ENCODE measurements around the gene PYGB. TPM values are rescaled to one million over a fixed set of nuclear protein-coding genes. Genes with fewer than 3 reads are reported as not detected.

The PYGB gene
- total RNA-seq, 2 donors from 2014 or later, result 231 to 261 TPM

- H3K4me1 ChIP-seq (replicated peaks), result peaks cover 7% of the 10 kb centered on the region
- DNase-seq (ENCODE audit: low spot score), result no peak
- no peaks in the 10 kb centered on the region for H3K27me3 ChIP-seq (replicated peaks; ENCODE audit: insufficient read depth)
- intact Hi-C loops (cut with DNase I), result no loop called here
- no peaks in the 10 kb centered on the region for H3K9me3 ChIP-seq
- TF ChIP-seq POLR2A (IDR thresholded peaks at IDR 0.05) (no peak), POLR2AphosphoS5 (IDR thresholded peaks at IDR 0.05) (no peak), CTCF (IDR thresholded peaks at IDR 0.05) (no peak)
- H3K4me3 ChIP-seq, result no peak overlapping the region
- no peaks in the 10 kb centered on the region for H3K36me3 ChIP-seq
- WGBS, result 69% methylated on average over 9 of the region's 9 CpGs
- no peak overlapping the region for H3K27ac ChIP-seq
Observed at GRCh38 chr20:25341716-25342680, 94.1 kb downstream of the PYGB start.

- WGBS, result 94% methylated on average over 3 of the region's 3 CpGs
- no peaks in the 10 kb centered on the region for H3K9me3 ChIP-seq
- intact Hi-C loops (cut with DNase I), result no loop called here
Observed at GRCh38 chr20:25344634-25345033, 96.7 kb downstream of the PYGB start.

DNA sequence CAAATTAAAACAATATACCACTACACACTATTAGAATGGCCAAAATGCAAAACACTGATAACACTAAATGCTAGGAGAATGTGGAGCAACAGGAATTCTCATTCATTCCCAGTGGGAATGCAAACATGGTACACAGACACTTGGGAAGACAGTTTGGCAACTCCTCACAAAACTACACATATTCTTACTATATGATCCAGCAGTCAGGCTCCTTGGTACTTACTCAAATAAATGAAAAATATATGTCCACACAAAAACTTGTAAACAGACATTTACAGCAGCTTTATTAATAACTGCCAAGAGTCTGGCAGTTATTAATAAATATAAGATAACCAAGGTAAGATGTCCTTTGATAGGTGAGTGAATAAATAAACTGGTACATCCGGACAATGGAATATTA is 97.8 kb downstream of the PYGB start:
- H3K27ac ChIP-seq, result no peak overlapping the region
- WGBS, result 75% methylated on average over 1 of the region's 1 CpG
- H3K4me3 ChIP-seq, result no peak overlapping the region
- no peaks in the 10 kb centered on the region for H3K4me1 ChIP-seq (replicated peaks)
- TF ChIP-seq CTCF (IDR thresholded peaks at IDR 0.05), result no peak
- TF ChIP-seq POLR2A (IDR thresholded peaks at IDR 0.05), result no peak
- no peak for TF ChIP-seq POLR2AphosphoS5 (IDR thresholded peaks at IDR 0.05)
- no peaks in the 10 kb centered on the region for H3K36me3 ChIP-seq
- DNase-seq (ENCODE audit: low spot score), result no peak
- no peaks in the 10 kb centered on the region for H3K27me3 ChIP-seq (replicated peaks; ENCODE audit: insufficient read depth)
- no peaks in the 10 kb centered on the region for H3K9me3 ChIP-seq
- intact Hi-C loops (cut with DNase I), result no loop called here

More at GRCh38 chr20:25344634-25345033, 96.7 kb downstream of the PYGB start:
- Histone ChIP-seq H3K4me1 (replicated peaks) (no peaks in the 10 kb centered on the region), H3K36me3 (no peaks in the 10 kb centered on the region), H3K4me3 (no peak overlapping the region), H3K27me3 (replicated peaks; ENCODE audit: insufficient read depth) (no peaks in the 10 kb centered on the region), H3K27ac (no peak overlapping the region)
- no peak for DNase-seq (ENCODE audit: low spot score)
- TF ChIP-seq POLR2A (IDR thresholded peaks at IDR 0.05), result no peak
- TF ChIP-seq CTCF (IDR thresholded peaks at IDR 0.05), result no peak
- no peak for TF ChIP-seq POLR2AphosphoS5 (IDR thresholded peaks at IDR 0.05)

DNA sequence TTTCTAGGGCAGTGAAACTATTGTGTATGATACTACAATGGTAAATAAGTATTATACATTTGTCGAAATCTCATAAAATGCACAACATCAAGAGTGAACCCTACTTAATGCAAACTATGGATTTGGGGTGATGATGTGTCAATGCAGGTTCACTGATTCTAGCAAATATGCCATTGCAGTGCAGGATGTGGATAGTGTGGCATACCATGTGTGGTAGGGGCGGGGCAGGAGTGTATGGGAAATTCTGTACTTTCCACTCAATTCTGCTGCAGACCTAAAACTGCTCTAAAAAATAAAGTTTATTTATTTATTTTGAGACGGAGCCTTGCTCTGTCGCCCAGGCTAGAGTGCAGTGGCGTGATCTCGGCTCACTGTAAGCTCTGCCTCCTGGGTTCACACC is 98.5 kb downstream of the PYGB start:
- WGBS, result 95% methylated on average over 6 of the region's 6 CpGs
- intact Hi-C loops (cut with DNase I), result no loop called here
- TF ChIP-seq CTCF (IDR thresholded peaks at IDR 0.05) (no peak), POLR2A (IDR thresholded peaks at IDR 0.05) (no peak)

More for the DNA sequence above, 98.5 kb downstream of the PYGB start:
- Histone ChIP-seq H3K4me1 (replicated peaks) (no peaks in the 10 kb centered on the region), H3K27ac (no peak overlapping the region), H3K36me3 (no peaks in the 10 kb centered on the region), H3K4me3 (no peak overlapping the region), H3K27me3 (replicated peaks; ENCODE audit: insufficient read depth) (no peaks in the 10 kb centered on the region), H3K9me3 (no peaks in the 10 kb centered on the region)
- DNase-seq (ENCODE audit: low spot score), result no peak

Small RNAs within 50 kb of the gene (small RNA-seq; reads per million reads assigned to genes)
- gene AL035252.4 (0 reads per million in 2 donors), gene AL121772.2 (0 reads per million in 2 donors), gene RF00019 (0 reads per million in 2 donors)

Other genes with a start within 250 kb of the PYGB start
- gene ACSS1, start 189.9 kb upstream of the PYGB start, total RNA-seq, result 100 to 1,000 TPM; 111 to 170 TPM
- gene VSX1, start 165.9 kb upstream of the PYGB start, total RNA-seq, result not detected
- gene ENTPD6, start 52.4 kb upstream of the PYGB start, total RNA-seq, result 100 to 1,000 TPM; 105 to 194 TPM
- 10 to 100 TPM; 70.1 to 84.7 TPM for gene ABHD12, start 142.8 kb downstream of the PYGB start, total RNA-seq
- 1 to 10 TPM; 2.2 to 6.0 TPM for gene GINS1, start 159.6 kb downstream of the PYGB start, total RNA-seq

All from prostate gland (tissue), 2 donors.